A673 (cell line): ENCODE measurements around the gene ST8SIA5.

ENCODE experiments used
- CTCF ChIP-seq: fragments of 300-800, 200-600 bp; sonication (generic); conservative IDR thresholded peaks from 2 replicates; pipeline ENCODE4 v1.5.1; 2017; ENCODE audit warnings: low read depth, mild to moderate bottlenecking, antibody characterized with exemption, low read length, moderate library complexity, mixed read lengths
- EZH2 ChIP-seq: fragments of 200-600 bp; sonication (generic); IDR thresholded peaks from 2 replicates; pipeline ENCODE4 v1.6.1; 2017; ENCODE audit warnings: borderline replicate concordance, low read depth, mild to moderate bottlenecking, mixed read lengths, antibody characterized with exemption, low read length; ENCODE audit not compliant: poor library complexity, severe bottlenecking

GRCh38 chr18:46750626-46751025 lies 6.2 kb downstream of the ST8SIA5 start:
- TF ChIP-seq CTCF = no peak
- no peak for TF ChIP-seq EZH2
